MM.1S (cell line): ENCODE measurements around the gene FOXB1.

Experiments used
- DNase-seq: peaks from one replicate; pipeline ENCODE4 v3.0.0-alpha.2; 2015
- H2AFZ ChIP-seq: fragments of 300-600 bp; sonication (generic); 2 replicates; pipeline ENCODE4 v1.6.0; 2016; ENCODE audit warnings: antibody characterized with exemption, low read length
- H3F3A ChIP-seq: fragments of 300-600 bp; sonication (generic); 2 replicates; pipeline ENCODE4 v1.6.1; 2016; ENCODE audit warnings: mild to moderate bottlenecking, antibody characterized with exemption, low read length, moderate library complexity, mixed read lengths; ENCODE audit not compliant: insufficient read depth
- H3K27ac ChIP-seq: fragments of 300-600 bp; sonication (generic); 2 replicates; pipeline ENCODE4 v1.5.1; 2016; ENCODE audit warnings: mild to moderate bottlenecking, low read length
- H3K27me3 ChIP-seq: fragments of 300-600 bp; sonication (generic); replicated peaks from 2 replicates; pipeline ENCODE4 v1.6.0; 2016; ENCODE audit warnings: low read length; ENCODE audit not compliant: insufficient read depth
- H3K36me3 ChIP-seq: fragments of 300-600 bp; sonication (generic); replicated peaks from 2 replicates; pipeline ENCODE4 v1.6.1; 2016; ENCODE audit warnings: mild to moderate bottlenecking, low read length, mixed read lengths; ENCODE audit not compliant: insufficient read depth
- H3K4me1 ChIP-seq: fragments of 300-600 bp; sonication (generic); 2 replicates; pipeline ENCODE4 v1.6.1; 2016; ENCODE audit warnings: low read length, mixed read lengths
- H3K4me2 ChIP-seq: fragments of 300-600 bp; sonication (generic); 2 replicates; pipeline ENCODE4 v1.6.0; 2016; ENCODE audit warnings: low read depth, low read length
- H3K4me3 ChIP-seq: fragments of 300-600 bp; sonication (generic); 2 replicates; pipeline ENCODE4 v1.5.1; 2016; ENCODE audit warnings: low read length, mixed read lengths
- H3K79me2 ChIP-seq: fragments of 300-600 bp; sonication (generic); 2 replicates; pipeline ENCODE4 v1.6.1; 2016; ENCODE audit warnings: mixed run types, low read length, mixed read lengths
- H3K9ac ChIP-seq: fragments of 300-600 bp; sonication (generic); 2 replicates; pipeline ENCODE4 v1.6.1; 2016; ENCODE audit warnings: low read length, mixed read lengths
- H3K9me2 ChIP-seq: fragments of 300-600 bp; sonication (generic); replicated peaks from 2 replicates; pipeline ENCODE4 v1.6.1; 2016; ENCODE audit warnings: mild to moderate bottlenecking, low read length, mixed read lengths; ENCODE audit not compliant: insufficient read depth
- H3K9me3 ChIP-seq: fragments of 300-600 bp; sonication (generic); replicated peaks from 2 replicates; pipeline ENCODE4 v1.6.1; 2016; ENCODE audit warnings: mild to moderate bottlenecking, low read length, mixed read lengths; ENCODE audit not compliant: insufficient read depth
- H4K20me1 ChIP-seq: fragments of 300-600 bp; sonication (generic); 2 replicates; pipeline ENCODE4 v1.6.1; 2016; ENCODE audit warnings: mild to moderate bottlenecking, low read length, moderate library complexity, mixed read lengths; ENCODE audit not compliant: insufficient read depth
- CTCF ChIP-seq: fragments of 300-600 bp; sonication (generic); IDR thresholded peaks from 2 replicates; pipeline ENCODE4 v1.5.1; 2016; ENCODE audit warnings: antibody characterized with exemption, low read length, mixed read lengths
- EZH2 ChIP-seq: fragments of 300-600 bp; sonication (generic); optimal IDR thresholded peaks from 2 replicates; pipeline ENCODE3; 2017; ENCODE audit warnings: low read depth, mild to moderate bottlenecking, antibody characterized with exemption, low read length, mixed read lengths
- EZH2phosphoT487 ChIP-seq: fragments of 300-600 bp; sonication (generic); IDR thresholded peaks from 2 replicates; pipeline ENCODE4 v1.6.1; 2018; ENCODE audit warnings: antibody characterized with exemption, low read length

FOXB1 gene

DNA sequence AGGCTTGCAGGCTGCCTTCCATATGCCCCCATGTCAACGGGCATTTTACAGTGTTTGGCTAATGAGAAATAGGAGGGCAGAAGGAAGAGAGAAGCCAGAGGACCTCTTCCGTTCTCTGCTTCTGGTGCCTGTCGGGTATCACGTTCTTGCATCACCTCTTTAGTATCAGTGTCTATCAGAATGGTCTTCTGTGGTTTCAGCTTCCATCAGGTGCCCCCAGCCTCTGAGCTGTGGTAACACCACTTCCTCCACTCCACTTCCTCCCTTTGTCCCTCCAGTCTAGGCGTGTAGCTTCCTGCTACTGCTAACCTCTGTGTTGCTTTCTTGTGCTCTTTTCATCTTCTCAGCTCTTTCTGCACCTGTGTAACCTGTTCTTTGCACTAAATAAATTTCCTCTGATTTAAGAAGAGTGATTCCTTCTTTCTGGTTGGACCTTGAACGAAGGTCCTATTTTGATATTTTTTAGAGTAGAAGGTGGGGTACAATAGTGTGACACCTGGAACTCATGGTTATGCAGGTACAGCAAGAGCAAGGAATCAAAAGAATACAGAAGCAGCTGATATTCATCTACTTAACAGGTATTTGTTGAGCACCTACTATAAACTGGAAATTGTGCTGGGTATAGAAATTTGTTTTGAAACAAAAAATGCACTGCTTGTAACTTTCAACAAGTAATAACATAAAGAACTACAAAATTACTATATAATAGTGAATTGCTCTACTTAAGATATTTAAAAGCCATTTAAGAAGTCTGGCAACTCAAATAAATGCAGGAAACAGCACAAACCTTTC is 27.4 kb upstream of the FOXB1 start:
- TF ChIP-seq CTCF (no peak), EZH2 (no peak), EZH2phosphoT487 (no peak)
- H3K27ac ChIP-seq, result peak overlapping the region; percentile 69; the same call in 1 of the 2 replicates
- H2AFZ ChIP-seq, result peak overlapping the region; percentile 33
- no peaks in the 10 kb centered on the region for H3K9me2 ChIP-seq
- H3K4me3 ChIP-seq, result peak overlapping the region; percentile 1; the same call in 1 of the 2 replicates
- H3K79me2 ChIP-seq, result no peaks in the 10 kb centered on the region
- no peaks in the 10 kb centered on the region for H3K36me3 ChIP-seq
- peaks cover 21% of the 10 kb centered on the region for H3K4me1 ChIP-seq
- no peak overlapping the region for H3K9ac ChIP-seq
- DNase-seq, result peak; percentile 94
- H3K9me3 ChIP-seq, result no peaks in the 10 kb centered on the region
- H3K27me3 ChIP-seq, result no peaks in the 10 kb centered on the region
- peaks cover 17% of the 10 kb centered on the region for H3F3A ChIP-seq
- H4K20me1 ChIP-seq, result no peaks in the 10 kb centered on the region
- peak overlapping the region; percentile 53 for H3K4me2 ChIP-seq

DNA sequence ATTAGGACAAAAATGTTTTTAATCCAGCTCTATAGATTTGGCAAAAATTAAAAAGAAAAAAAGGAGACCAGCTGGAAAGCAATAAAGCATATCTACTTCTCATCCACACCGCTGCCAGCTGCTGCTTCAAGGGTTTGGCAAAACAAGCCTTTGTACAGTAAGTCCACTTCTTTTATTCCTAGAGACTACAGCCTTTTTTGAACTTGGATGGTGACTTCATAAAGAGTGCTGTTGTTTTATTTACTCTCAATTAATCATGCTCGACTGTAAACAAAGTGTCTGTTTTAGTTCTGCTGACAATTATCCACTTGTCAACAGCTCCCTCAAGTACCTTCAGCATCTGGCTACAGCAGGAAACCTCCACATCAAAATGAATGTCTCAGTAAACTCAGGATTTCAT is 12.3 kb upstream of the FOXB1 start:
- H3F3A ChIP-seq, result peaks cover 4% of the 10 kb centered on the region
- H3K4me2 ChIP-seq, result no peak overlapping the region
- H3K79me2 ChIP-seq, result no peaks in the 10 kb centered on the region
- no peaks in the 10 kb centered on the region for H3K9me3 ChIP-seq
- no peak overlapping the region for H3K27ac ChIP-seq
- no peak overlapping the region for H3K9ac ChIP-seq
- no peaks in the 10 kb centered on the region for H3K9me2 ChIP-seq
- H3K4me3 ChIP-seq, result no peak overlapping the region
- peaks cover 4% of the 10 kb centered on the region; the same call in 1 of the 2 replicates for H3K4me1 ChIP-seq
- DNase-seq, result no peak
- no peak overlapping the region for H2AFZ ChIP-seq
- H3K36me3 ChIP-seq, result no peaks in the 10 kb centered on the region
- no peaks in the 10 kb centered on the region for H4K20me1 ChIP-seq
- TF ChIP-seq EZH2phosphoT487 (no peak), CTCF (no peak), EZH2 (no peak)
- no peaks in the 10 kb centered on the region for H3K27me3 ChIP-seq

DNA sequence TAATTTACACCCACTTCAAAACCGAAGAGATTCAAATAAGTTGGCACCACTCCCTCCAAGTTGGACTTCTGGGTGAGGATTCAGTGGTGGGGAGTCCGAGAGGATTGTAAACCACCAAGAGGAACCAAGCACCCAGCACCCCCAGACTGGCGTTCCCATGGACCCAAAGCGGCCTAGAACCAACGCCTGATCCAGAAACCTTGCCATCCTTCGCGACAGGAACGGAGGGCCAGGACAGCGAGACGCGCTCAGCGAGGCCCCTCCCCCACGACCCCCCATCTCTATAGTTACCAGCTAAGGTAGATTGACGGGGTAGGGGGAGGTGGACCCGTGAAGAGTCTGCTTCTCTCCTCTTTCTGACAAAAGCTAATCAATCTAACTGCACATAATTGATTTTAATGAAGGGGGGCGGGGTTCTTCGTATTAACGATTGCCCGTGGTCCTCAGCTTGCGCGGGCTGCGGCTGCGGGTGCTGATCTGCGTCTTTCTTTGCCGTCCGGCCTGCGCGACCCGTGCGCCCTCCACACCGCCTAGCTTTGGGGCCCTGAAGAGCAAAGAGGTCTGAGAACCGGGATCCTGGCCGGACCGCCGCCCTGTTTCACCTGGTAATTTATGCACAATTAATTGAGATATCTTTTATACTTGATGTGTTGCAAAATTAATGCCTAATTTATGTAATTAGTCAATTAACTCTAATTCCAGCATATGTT is 10.9 kb upstream of the FOXB1 start:
- Histone ChIP-seq H3K4me2 (no peak overlapping the region), H3K79me2 (no peaks in the 10 kb centered on the region), H3K27ac (no peak overlapping the region), H3F3A (peaks cover 13% of the 10 kb centered on the region), H3K9me2 (no peaks in the 10 kb centered on the region), H3K36me3 (no peaks in the 10 kb centered on the region), H3K4me1 (peaks cover 9% of the 10 kb centered on the region), H3K27me3 (no peaks in the 10 kb centered on the region), H3K9me3 (no peaks in the 10 kb centered on the region), H3K9ac (no peak overlapping the region), H2AFZ (no peak overlapping the region), H4K20me1 (no peaks in the 10 kb centered on the region), H3K4me3 (no peak overlapping the region)
- DNase-seq, result no peak
- TF ChIP-seq EZH2 (no peak), CTCF (no peak), EZH2phosphoT487 (no peak)
